Osteocyte (in vitro differentiated cells): ENCODE data around the gene FAM114A2. TPM values are rescaled to one million over a fixed set of nuclear protein-coding genes. Genes with fewer than 3 reads are reported as not detected.
"Not testable (repeated sequence)": the region's sequence is repeated elsewhere in the genome, so short reads cannot be mapped to it uniquely, and the experiment has no call there.

ENCODE experiments used
- DNase-seq: peaks from one replicate; pipeline ENCODE4 v3.0.0; 2021; ENCODE audit warnings: mixed read lengths; ENCODE audit not compliant: unreplicated experiment; ENCODE audit errors: extremely low spot score
- H3K27ac Mint-ChIP-seq: one replicate; pipeline ENCODE4 v1.8.0; 2021; ENCODE audit warnings: mild to moderate bottlenecking, mixed read lengths; ENCODE audit not compliant: unreplicated experiment
- H3K27me3 Mint-ChIP-seq: one replicate; pipeline ENCODE4 v1.8.0; 2021; ENCODE audit warnings: mixed read lengths; ENCODE audit not compliant: unreplicated experiment
- H3K36me3 Mint-ChIP-seq: one replicate; pipeline ENCODE4 v1.8.0; 2021; ENCODE audit warnings: mixed read lengths; ENCODE audit not compliant: unreplicated experiment
- H3K4me1 Mint-ChIP-seq: one replicate; pipeline ENCODE4 v1.8.0; 2021; ENCODE audit warnings: mixed read lengths; ENCODE audit not compliant: unreplicated experiment
- H3K4me3 Mint-ChIP-seq: one replicate; pipeline ENCODE4 v1.8.0; 2021; ENCODE audit warnings: mild to moderate bottlenecking, moderate library complexity, mixed read lengths; ENCODE audit not compliant: unreplicated experiment
- H3K9me3 Mint-ChIP-seq: one replicate; pipeline ENCODE4 v1.8.0; 2021; ENCODE audit warnings: mixed read lengths; ENCODE audit not compliant: unreplicated experiment
- CTCF ChIP-seq: fragments of 200-600 bp; sonication (generic); IDR thresholded peaks from 2 replicates; pipeline ENCODE4 v1.5.0; 2021; ENCODE audit warnings: antibody characterized with exemption, mild to moderate bottlenecking, moderate library complexity
- total RNA-seq: library from RNA; stranded (reverse); gene quantifications from 2 replicates; pipeline ENCODE4 v1.2.1, GENCODE V29; 2021

FAM114A2 gene
- total RNA-seq, 1 donor from 2014 or later = 31.0 TPM

- Mint-ChIP-seq H3K4me1 (no peaks in the 10 kb centered on the region), H3K27me3 (peaks cover 15% of the 10 kb centered on the region), H3K36me3 (no peaks in the 10 kb centered on the region), H3K9me3 (no peaks in the 10 kb centered on the region), H3K27ac (no peak overlapping the region), H3K4me3 (no peak overlapping the region)
- TF ChIP-seq CTCF = no peak
- no peak for DNase-seq
Measured at GRCh38 chr5:154071799-154072413, 33.2 kb upstream of the FAM114A2 start.

- not testable (repeated sequence) for H3K4me1 Mint-ChIP-seq, H3K36me3 Mint-ChIP-seq, H3K9me3 Mint-ChIP-seq, DNase-seq, H3K4me3 Mint-ChIP-seq, H3K27ac Mint-ChIP-seq
- peaks cover 15% of the 10 kb centered on the region for H3K27me3 Mint-ChIP-seq
Measured at GRCh38 chr5:154069854-154070253, 31.1 kb upstream of the FAM114A2 start.

- Mint-ChIP-seq H3K36me3 (peaks cover 3% of the 10 kb centered on the region), H3K4me3 (no peak overlapping the region), H3K27ac (no peak overlapping the region), H3K4me1 (no peaks in the 10 kb centered on the region), H3K27me3 (peaks cover 6% of the 10 kb centered on the region), H3K9me3 (peaks cover 5% of the 10 kb centered on the region)
- TF ChIP-seq CTCF = no peak
- DNase-seq = no peak
Measured at GRCh38 chr5:154065971-154066370, 27.3 kb upstream of the FAM114A2 start.

- peaks cover 10% of the 10 kb centered on the region for H3K4me1 Mint-ChIP-seq
- no peak overlapping the region for H3K27ac Mint-ChIP-seq
- TF ChIP-seq CTCF = no peak
Measured at GRCh38 chr5:154063372-154063771, 24.7 kb upstream of the FAM114A2 start.

GRCh38 chr5:154060606-154061005 is 21.9 kb upstream of the FAM114A2 start:
- TF ChIP-seq CTCF = no peak
- Mint-ChIP-seq H3K27me3 (peaks cover 2% of the 10 kb centered on the region), H3K27ac (no peak overlapping the region), H3K36me3 (peaks cover 6% of the 10 kb centered on the region), H3K4me1 (peaks cover 20% of the 10 kb centered on the region), H3K4me3 (no peak overlapping the region), H3K9me3 (peaks cover 5% of the 10 kb centered on the region)
- DNase-seq = no peak

More at GRCh38 chr5:154063372-154063771, 24.7 kb upstream of the FAM114A2 start:
- peaks cover 5% of the 10 kb centered on the region for H3K9me3 Mint-ChIP-seq
- DNase-seq = no peak
- peaks cover 3% of the 10 kb centered on the region for H3K36me3 Mint-ChIP-seq
- H3K27me3 Mint-ChIP-seq = peaks cover 2% of the 10 kb centered on the region
- H3K4me3 Mint-ChIP-seq = no peak overlapping the region

GRCh38 chr5:154059583-154059982 is 20.9 kb upstream of the FAM114A2 start:
- Mint-ChIP-seq H3K36me3 (peaks cover 6% of the 10 kb centered on the region), H3K27me3 (no peaks in the 10 kb centered on the region), H3K4me3 (no peak overlapping the region), H3K9me3 (peaks cover 2% of the 10 kb centered on the region), H3K4me1 (peaks cover 20% of the 10 kb centered on the region), H3K27ac (no peak overlapping the region)
- no peak for TF ChIP-seq CTCF
- no peak for DNase-seq
